Ishikawa (cell line): Measurements from ENCODE around the gene RFX4.

Experiments
- CEBPB ChIP-seq: IDR thresholded peaks from 2 replicates; pipeline ENCODE4 v1.6.1; 2012
- CREB1 ChIP-seq: IDR thresholded peaks from 2 replicates; pipeline ENCODE4 v1.6.1; 2012; ENCODE audit warnings: low read depth
- EGR1 ChIP-seq: IDR thresholded peaks from 2 replicates; pipeline ENCODE4 v1.6.1; 2012
- EP300 ChIP-seq: IDR thresholded peaks from 2 replicates; pipeline ENCODE4 v1.6.1; 2012; ENCODE audit warnings: borderline replicate concordance
- NFIC ChIP-seq: IDR thresholded peaks from 2 replicates; pipeline ENCODE4 v1.6.1; 2012
- RAD21 ChIP-seq: IDR thresholded peaks from 2 replicates; pipeline ENCODE4 v1.6.1; 2012; ENCODE audit warnings: low read depth
- TAF1 ChIP-seq: IDR thresholded peaks from 2 replicates; pipeline ENCODE4 v1.6.1; 2012; ENCODE audit warnings: low read depth, mild to moderate bottlenecking
- TCF12 ChIP-seq: IDR thresholded peaks from 2 replicates; pipeline ENCODE4 v1.6.1; 2012; ENCODE audit warnings: low read depth
- TEAD4 ChIP-seq: IDR thresholded peaks from 2 replicates; pipeline ENCODE4 v1.6.1; 2012
- YY1 ChIP-seq: IDR thresholded peaks from 2 replicates; pipeline ENCODE4 v1.6.1; 2012; ENCODE audit warnings: low read depth
- TF ChIP-seq, protein P1 (sequence below): IDR thresholded peaks from 2 replicates; pipeline ENCODE4 v1.6.1; 2012
- TF ChIP-seq, protein P2 (sequence below): IDR thresholded peaks from 2 replicates; pipeline ENCODE4 v1.6.1; 2012; ENCODE audit warnings: low read depth, mild to moderate bottlenecking

DNA sequence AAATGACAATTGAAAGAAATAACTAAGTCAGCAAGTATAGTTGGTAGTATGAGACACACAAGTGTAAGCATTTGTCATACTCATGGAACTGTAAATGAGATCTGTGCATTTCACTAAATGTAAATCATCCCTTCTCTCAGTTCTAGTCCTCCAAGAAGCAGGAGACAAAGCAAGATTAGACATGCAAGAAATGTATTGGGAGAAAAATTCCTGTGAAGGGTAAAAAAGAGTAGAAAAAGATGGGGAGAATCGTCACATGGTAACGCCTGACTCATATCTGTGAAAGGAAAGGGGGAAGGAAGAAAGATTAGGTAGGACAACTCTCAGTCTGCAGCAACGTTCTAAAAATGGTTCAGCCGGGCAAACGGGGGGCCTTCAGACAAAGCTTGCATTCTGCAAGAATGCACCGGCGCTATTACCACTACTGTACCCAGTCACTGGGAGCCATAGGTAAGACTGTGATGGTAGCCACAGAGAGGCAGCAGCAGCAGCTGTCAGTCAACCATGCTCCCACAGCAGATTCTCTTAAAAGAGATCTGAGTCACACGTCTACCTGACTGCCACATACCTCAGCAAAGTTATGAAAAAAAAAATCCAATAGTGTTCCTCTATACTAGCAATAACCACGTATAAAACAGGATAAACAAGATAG lies 18.0 kb upstream of the RFX4 start:
- TF ChIP-seq, protein P1, sequence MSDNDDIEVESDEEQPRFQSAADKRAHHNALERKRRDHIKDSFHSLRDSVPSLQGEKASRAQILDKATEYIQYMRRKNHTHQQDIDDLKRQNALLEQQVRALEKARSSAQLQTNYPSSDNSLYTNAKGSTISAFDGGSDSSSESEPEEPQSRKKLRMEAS, result no peak
- TF ChIP-seq, protein P2, sequence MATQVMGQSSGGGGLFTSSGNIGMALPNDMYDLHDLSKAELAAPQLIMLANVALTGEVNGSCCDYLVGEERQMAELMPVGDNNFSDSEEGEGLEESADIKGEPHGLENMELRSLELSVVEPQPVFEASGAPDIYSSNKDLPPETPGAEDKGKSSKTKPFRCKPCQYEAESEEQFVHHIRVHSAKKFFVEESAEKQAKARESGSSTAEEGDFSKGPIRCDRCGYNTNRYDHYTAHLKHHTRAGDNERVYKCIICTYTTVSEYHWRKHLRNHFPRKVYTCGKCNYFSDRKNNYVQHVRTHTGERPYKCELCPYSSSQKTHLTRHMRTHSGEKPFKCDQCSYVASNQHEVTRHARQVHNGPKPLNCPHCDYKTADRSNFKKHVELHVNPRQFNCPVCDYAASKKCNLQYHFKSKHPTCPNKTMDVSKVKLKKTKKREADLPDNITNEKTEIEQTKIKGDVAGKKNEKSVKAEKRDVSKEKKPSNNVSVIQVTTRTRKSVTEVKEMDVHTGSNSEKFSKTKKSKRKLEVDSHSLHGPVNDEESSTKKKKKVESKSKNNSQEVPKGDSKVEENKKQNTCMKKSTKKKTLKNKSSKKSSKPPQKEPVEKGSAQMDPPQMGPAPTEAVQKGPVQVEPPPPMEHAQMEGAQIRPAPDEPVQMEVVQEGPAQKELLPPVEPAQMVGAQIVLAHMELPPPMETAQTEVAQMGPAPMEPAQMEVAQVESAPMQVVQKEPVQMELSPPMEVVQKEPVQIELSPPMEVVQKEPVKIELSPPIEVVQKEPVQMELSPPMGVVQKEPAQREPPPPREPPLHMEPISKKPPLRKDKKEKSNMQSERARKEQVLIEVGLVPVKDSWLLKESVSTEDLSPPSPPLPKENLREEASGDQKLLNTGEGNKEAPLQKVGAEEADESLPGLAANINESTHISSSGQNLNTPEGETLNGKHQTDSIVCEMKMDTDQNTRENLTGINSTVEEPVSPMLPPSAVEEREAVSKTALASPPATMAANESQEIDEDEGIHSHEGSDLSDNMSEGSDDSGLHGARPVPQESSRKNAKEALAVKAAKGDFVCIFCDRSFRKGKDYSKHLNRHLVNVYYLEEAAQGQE, result no peak
- TF ChIP-seq EGR1 (no peak), RAD21 (no peak), TAF1 (no peak), EP300 (no peak), CEBPB (no peak), YY1 (no peak), CREB1 (no peak), TCF12 (no peak), TEAD4 (no peak), NFIC (no peak)
